ENCODE measurements around the gene PKNOX1. TPM values are rescaled to one million over a fixed set of nuclear protein-coding genes. Genes with fewer than 3 reads are reported as not detected.
"Not testable (repeated sequence)": the region's sequence is repeated elsewhere in the genome, so short reads cannot be mapped to it uniquely, and the experiment has no call there.

PKNOX1 gene
- total RNA-seq, 2 experiments from 2014 or later, result 16.9 to 18.0 TPM

- ChIA-PET POLR2A (no interaction called here), CTCF (no interaction called here)
- DNase-seq, result no peak
- intact Hi-C loops (cut with micrococcal nuclease), result no loop called here
- Mint-ChIP-seq H3K27me3 (no peaks in the 10 kb centered on the region), H3K27ac (no peak overlapping the region), H3K36me3 (no peaks in the 10 kb centered on the region), H3K9me3 (no peaks in the 10 kb centered on the region), H3K4me1 (ENCODE audit: low read depth) (no peaks in the 10 kb centered on the region), H3K4me3 (no peak overlapping the region)
Observed at GRCh38 chr21:42962380-42963007, 11.9 kb upstream of the PKNOX1 start.

GRCh38 chr21:42964086-42964485 is 10.3 kb upstream of the PKNOX1 start:
- ChIA-PET CTCF (no interaction called here), POLR2A (no interaction called here)
- Mint-ChIP-seq H3K27ac (no peak overlapping the region), H3K27me3 (no peaks in the 10 kb centered on the region), H3K4me3 (no peak overlapping the region), H3K4me1 (ENCODE audit: low read depth) (no peaks in the 10 kb centered on the region), H3K36me3 (no peaks in the 10 kb centered on the region), H3K9me3 (no peaks in the 10 kb centered on the region)
- DNase-seq, result no peak
- intact Hi-C loops (cut with micrococcal nuclease), result no loop called here

- H3K27me3 Mint-ChIP-seq, result no peaks in the 10 kb centered on the region
- no peak overlapping the region for H3K27ac Mint-ChIP-seq
- no peak overlapping the region for H3K4me3 Mint-ChIP-seq
- ChIA-PET POLR2A (no interaction called here), CTCF (no interaction called here)
- no peak for DNase-seq
- H3K36me3 Mint-ChIP-seq, result no peaks in the 10 kb centered on the region
- intact Hi-C loops (cut with micrococcal nuclease), result no loop called here
- H3K4me1 Mint-ChIP-seq (ENCODE audit: low read depth), result no peaks in the 10 kb centered on the region
- H3K9me3 Mint-ChIP-seq, result no peaks in the 10 kb centered on the region
Observed at GRCh38 chr21:42964546-42965210, 9.7 kb upstream of the PKNOX1 start.

- H3K4me1 Mint-ChIP-seq (ENCODE audit: low read depth), result no peaks in the 10 kb centered on the region
- no peak overlapping the region for H3K27ac Mint-ChIP-seq
- no peaks in the 10 kb centered on the region for H3K9me3 Mint-ChIP-seq
- intact Hi-C loops (cut with micrococcal nuclease), result no loop called here
- ChIA-PET CTCF (no interaction called here), POLR2A (no interaction called here)
- no peak overlapping the region for H3K4me3 Mint-ChIP-seq
- H3K36me3 Mint-ChIP-seq, result no peaks in the 10 kb centered on the region
- no peak for DNase-seq
- H3K27me3 Mint-ChIP-seq, result no peaks in the 10 kb centered on the region
Observed at GRCh38 chr21:42965211-42965560, 9.2 kb upstream of the PKNOX1 start.

GRCh38 chr21:42967616-42968015 is 6.7 kb upstream of the PKNOX1 start:
- intact Hi-C loops (cut with micrococcal nuclease); H3K27me3 Mint-ChIP-seq; H3K9me3 Mint-ChIP-seq; H3K27ac Mint-ChIP-seq; H3K36me3 Mint-ChIP-seq; CTCF ChIA-PET; DNase-seq; H3K4me1 Mint-ChIP-seq (ENCODE audit: low read depth); H3K4me3 Mint-ChIP-seq; POLR2A ChIA-PET: not testable (repeated sequence)

GRCh38 chr21:42969193-42969600 is 5.2 kb upstream of the PKNOX1 start:
- H3K27ac Mint-ChIP-seq, result no peak overlapping the region
- H3K4me1 Mint-ChIP-seq (ENCODE audit: low read depth), result peaks cover 7% of the 10 kb centered on the region
- intact Hi-C loops (cut with micrococcal nuclease), result no loop called here
- H3K36me3 Mint-ChIP-seq, result no peaks in the 10 kb centered on the region
- H3K9me3 Mint-ChIP-seq, result no peaks in the 10 kb centered on the region
- POLR2A ChIA-PET, result no interaction called here
- DNase-seq, result no peak
- CTCF ChIA-PET, result no interaction called here
- H3K4me3 Mint-ChIP-seq, result no peak overlapping the region
- no peaks in the 10 kb centered on the region for H3K27me3 Mint-ChIP-seq

GRCh38 chr21:42970946-42971653 is 3.3 kb upstream of the PKNOX1 start:
- no peak for DNase-seq
- Mint-ChIP-seq H3K9me3 (no peaks in the 10 kb centered on the region), H3K36me3 (peaks cover 2% of the 10 kb centered on the region), H3K27me3 (no peaks in the 10 kb centered on the region), H3K4me3 (no peak overlapping the region), H3K4me1 (ENCODE audit: low read depth) (peaks cover 10% of the 10 kb centered on the region), H3K27ac (no peak overlapping the region)
- ChIA-PET CTCF (no interaction called here), POLR2A (no interaction called here)
- intact Hi-C loops (cut with micrococcal nuclease), result no loop called here

- ChIA-PET POLR2A (no interaction called here), CTCF (interaction anchor here (1.2 kb wide), 1 partner anchor 48 kb away, joined by 3 read pairs; no protein-coding TSS in a partner anchor)
- Mint-ChIP-seq H3K36me3 (peaks cover 2% of the 10 kb centered on the region), H3K4me1 (ENCODE audit: low read depth) (peaks cover 18% of the 10 kb centered on the region), H3K27ac (no peak overlapping the region), H3K27me3 (no peaks in the 10 kb centered on the region), H3K4me3 (no peak overlapping the region), H3K9me3 (no peaks in the 10 kb centered on the region)
- intact Hi-C loops (cut with micrococcal nuclease), result no loop called here
- DNase-seq, result no peak
Observed at GRCh38 chr21:42971897-42972275, 2.5 kb upstream of the PKNOX1 start.

- CTCF ChIA-PET, result interaction anchor here (1.2 kb wide), 1 partner anchor 50 kb away, joined by 3 read pairs; no protein-coding TSS in a partner anchor
- no peak for DNase-seq
Observed at GRCh38 chr21:42973309-42973990, 912 bp upstream of the PKNOX1 start.

GRCh38 chr21:42974832-42975820 is 764 bp downstream of the PKNOX1 start:
- no peaks in the 10 kb centered on the region for H3K9me3 Mint-ChIP-seq
- H3K36me3 Mint-ChIP-seq, result peaks cover 5% of the 10 kb centered on the region
- peak overlapping the region; percentile 95 for H3K27ac Mint-ChIP-seq
- ChIA-PET POLR2A (interaction anchor here (0.6 to 2.1 kb wide), 2 partner anchors 82 to 1942 kb away, joined by 3 to 9 read pairs; partner anchors contain the start of gene NDUFV3), CTCF (no interaction called here)
- H3K27me3 Mint-ChIP-seq, result no peaks in the 10 kb centered on the region
- DNase-seq, result peak; percentile 70
- H3K4me3 Mint-ChIP-seq, result peak overlapping the region; percentile 87
- H3K4me1 Mint-ChIP-seq (ENCODE audit: low read depth), result peaks cover 29% of the 10 kb centered on the region
- intact Hi-C loops (cut with micrococcal nuclease), result loop anchor here (1.0 to 2.0 kb wide), 3 partner anchors 82 to 479 kb away; partner anchors contain the start of genes NDUFV3, RSPH1 and WDR4

More at GRCh38 chr21:42973309-42973990, 912 bp upstream of the PKNOX1 start:
- H3K27me3 Mint-ChIP-seq, result no peaks in the 10 kb centered on the region
- peak overlapping the region; percentile 67 for H3K4me3 Mint-ChIP-seq
- no peaks in the 10 kb centered on the region for H3K9me3 Mint-ChIP-seq
- H3K27ac Mint-ChIP-seq, result peak overlapping the region; percentile 82
- peaks cover 2% of the 10 kb centered on the region for H3K36me3 Mint-ChIP-seq
- POLR2A ChIA-PET, result interaction anchor here (0.6 to 2.1 kb wide), 4 partner anchors 14 to 95 kb away, joined by 3 to 9 read pairs (median 4); partner anchors contain the start of gene NDUFV3
- H3K4me1 Mint-ChIP-seq (ENCODE audit: low read depth), result peaks cover 29% of the 10 kb centered on the region
- intact Hi-C loops (cut with micrococcal nuclease), result no loop called here

- H3K4me1 Mint-ChIP-seq (ENCODE audit: low read depth), result peaks cover 33% of the 10 kb centered on the region
- CTCF ChIA-PET, result no interaction called here
- intact Hi-C loops (cut with micrococcal nuclease), result loop anchor here (2.0 kb wide), 1 partner anchor 97 kb away; the partner anchor contains the start of gene WDR4
- peak overlapping the region; percentile 87 for H3K4me3 Mint-ChIP-seq
- no peaks in the 10 kb centered on the region for H3K9me3 Mint-ChIP-seq
- H3K36me3 Mint-ChIP-seq, result peaks cover 5% of the 10 kb centered on the region
- DNase-seq, result no peak
- peak overlapping the region; percentile 95 for H3K27ac Mint-ChIP-seq
- H3K27me3 Mint-ChIP-seq, result no peaks in the 10 kb centered on the region
- POLR2A ChIA-PET, result interaction anchor here (0.6 kb wide), 1 partner anchor 1941 kb away, joined by 3 read pairs; no protein-coding TSS in a partner anchor
Observed at GRCh38 chr21:42975886-42976608, 1.7 kb downstream of the PKNOX1 start.
